ENCODE results near the gene HSPA12A.

GRCh38 chr10:116633216-116633600, 109.2 kb downstream of the HSPA12A start:
- no peak for TF ChIP-seq CTCF (IDR thresholded peaks at IDR 0.05)
- no peak for TF ChIP-seq POLR2AphosphoS5 (IDR thresholded peaks at IDR 0.05)
- no peak for TF ChIP-seq EP300 (IDR thresholded peaks at IDR 0.05)
- TF ChIP-seq POLR2A (IDR thresholded peaks at IDR 0.05), result no peak

Data from upper lobe of left lung (tissue), 4 donors.